SJSA1 (cell line): Measurements from ENCODE around the gene SCAPER. TPM values are rescaled to one million over a fixed set of nuclear protein-coding genes. Genes with fewer than 3 reads are reported as not detected.

ENCODE experiments used
- DNase-seq, 2 experiments: peaks; one replicate each; pipeline ENCODE4 v3.0.0-alpha.2; 2015 to 2020; ENCODE audit warnings: low spot score in 2 of 2, low read depth in 1 of 2
- H3K27ac ChIP-seq: fragments of 250-450 bp; sonication (Bioruptor Pico); 2 replicates; pipeline ENCODE4 v1.5.1; 2020; ENCODE audit warnings: mild to moderate bottlenecking, moderate library complexity
- H3K27me3 ChIP-seq: fragments of 250-450 bp; sonication (Bioruptor Pico); replicated peaks from 2 replicates; pipeline ENCODE4 v1.5.1; 2020; ENCODE audit warnings: mild to moderate bottlenecking, moderate library complexity
- H3K36me3 ChIP-seq: fragments of 250-450 bp; sonication (Bioruptor Pico); 2 replicates; pipeline ENCODE4 v1.5.1; 2020; ENCODE audit warnings: mild to moderate bottlenecking
- H3K4me1 ChIP-seq: fragments of 250-450 bp; sonication (Bioruptor Pico); replicated peaks from 2 replicates; pipeline ENCODE4 v1.6.1; 2021; ENCODE audit warnings: mild to moderate bottlenecking
- H3K4me3 ChIP-seq: fragments of 250-450 bp; sonication (Bioruptor Pico); 2 replicates; pipeline ENCODE4 v1.5.1; 2020; ENCODE audit warnings: mild to moderate bottlenecking
- H3K9me3 ChIP-seq: fragments of 250-450 bp; sonication (Bioruptor Pico); replicated peaks from 2 replicates; pipeline ENCODE4 v1.5.1; 2020; ENCODE audit warnings: mild to moderate bottlenecking
- total RNA-seq: library from RNA; depleted of rRNA; stranded (reverse); fragments of >200 nt; shearing (Covaris generic); gene quantifications from 2 replicates; pipeline ENCODE4 v1.2.3, GENCODE V29; 2014

SCAPER gene
- total RNA-seq, 1 experiment from 2014 or later, result 10.2 TPM

GRCh38 chr15:76384409-76384808, 520.7 kb downstream of the SCAPER start:
- Histone ChIP-seq H3K4me1 (peaks cover 7% of the 10 kb centered on the region), H3K4me3 (no peak overlapping the region)
- no peak for DNase-seq

DNA sequence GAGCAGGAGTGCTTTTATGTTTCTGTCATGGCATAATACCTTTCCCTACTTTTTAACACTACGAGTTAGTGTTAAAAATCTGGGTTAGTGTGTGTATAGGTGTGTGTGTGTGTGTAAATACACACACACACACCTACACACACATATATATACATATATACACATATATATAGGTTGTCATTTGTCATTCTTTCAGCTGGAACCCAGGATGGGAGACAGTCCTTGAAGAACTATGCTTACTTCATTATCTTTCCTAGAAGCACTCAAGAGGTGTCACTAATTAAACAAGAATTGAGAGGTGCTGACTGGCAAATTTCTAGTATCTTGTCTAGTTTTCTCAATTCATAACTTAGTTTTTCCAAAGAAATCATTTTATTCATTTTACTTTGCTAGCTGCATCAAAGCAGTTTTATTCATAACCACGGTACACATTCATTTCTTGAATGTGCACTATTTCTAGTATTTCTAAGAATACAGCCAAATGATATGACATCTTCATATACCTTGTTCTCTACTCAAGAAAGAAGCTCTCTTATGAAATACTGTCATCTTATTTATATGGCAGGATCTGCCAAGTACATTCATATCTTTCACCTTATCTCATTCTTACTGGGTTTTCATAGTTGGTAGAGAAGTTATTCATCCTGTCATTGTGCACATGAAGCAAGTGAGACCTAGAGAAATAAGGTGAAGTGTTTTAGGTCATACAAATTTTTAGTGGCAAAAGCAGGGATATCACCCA, 522.0 kb downstream of the SCAPER start:
- Histone ChIP-seq H3K27me3 (no peaks in the 10 kb centered on the region), H3K9me3 (no peaks in the 10 kb centered on the region), H3K4me3 (no peak overlapping the region), H3K36me3 (no peaks in the 10 kb centered on the region), H3K27ac (no peak overlapping the region), H3K4me1 (peaks cover 7% of the 10 kb centered on the region)
- DNase-seq, result no peak

More at GRCh38 chr15:76384409-76384808, 520.7 kb downstream of the SCAPER start:
- Histone ChIP-seq H3K27ac (no peak overlapping the region), H3K27me3 (no peaks in the 10 kb centered on the region), H3K36me3 (no peaks in the 10 kb centered on the region), H3K9me3 (no peaks in the 10 kb centered on the region)

DNA sequence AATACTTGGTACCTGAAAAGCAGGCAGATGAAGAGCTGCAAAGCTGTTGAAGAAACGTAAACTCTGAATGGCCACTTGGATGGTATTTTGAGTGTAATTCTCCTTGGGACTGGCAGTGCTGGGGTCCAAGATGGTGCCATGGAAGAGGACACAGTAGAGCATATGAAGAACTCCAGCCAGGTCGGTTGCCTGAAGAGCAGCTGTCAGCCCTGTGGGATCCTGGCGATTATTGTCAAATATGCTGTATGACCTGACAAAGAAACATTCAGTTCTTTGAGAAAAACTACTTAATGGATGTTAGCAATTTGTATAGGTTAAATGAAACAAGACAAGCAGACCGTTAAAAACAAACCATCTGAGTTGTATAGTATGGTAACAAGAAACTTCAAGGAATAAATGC, 523.8 kb downstream of the SCAPER start:
- H3K4me1 ChIP-seq, result peaks cover 7% of the 10 kb centered on the region
- no peak overlapping the region for H3K4me3 ChIP-seq
- no peaks in the 10 kb centered on the region for H3K9me3 ChIP-seq
- no peaks in the 10 kb centered on the region for H3K27me3 ChIP-seq
- no peaks in the 10 kb centered on the region for H3K36me3 ChIP-seq
- DNase-seq, result no peak
- no peak overlapping the region for H3K27ac ChIP-seq

DNA sequence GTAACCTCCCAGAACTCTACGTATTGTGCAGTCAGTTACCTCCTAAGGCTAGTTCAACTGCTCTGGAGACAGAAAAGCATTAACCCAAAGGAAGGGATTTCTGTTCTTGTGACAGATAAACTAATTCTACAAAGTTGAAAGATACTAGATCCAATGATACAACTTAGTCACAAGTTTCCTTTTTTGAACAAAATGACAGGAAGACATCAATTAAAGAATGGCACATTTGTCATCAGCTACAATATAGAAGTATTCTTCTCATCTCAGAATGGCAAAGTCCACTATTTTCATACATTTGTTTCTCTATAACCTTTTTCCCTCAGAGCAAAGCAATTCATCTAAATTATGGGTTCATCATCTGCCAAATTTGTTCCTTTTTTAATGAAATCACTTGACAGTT, 524.9 kb downstream of the SCAPER start:
- Histone ChIP-seq H3K27ac (no peak overlapping the region), H3K4me1 (peaks cover 7% of the 10 kb centered on the region)
- DNase-seq, result peak in 1 of 2 experiments; percentile 5

GRCh38 chr15:76378691-76379090, 526.4 kb downstream of the SCAPER start:
- H3K27ac ChIP-seq, result no peak overlapping the region
- no peaks in the 10 kb centered on the region for H3K27me3 ChIP-seq
- no peak overlapping the region for H3K4me3 ChIP-seq
- peaks cover 7% of the 10 kb centered on the region for H3K4me1 ChIP-seq
- no peaks in the 10 kb centered on the region for H3K9me3 ChIP-seq
- H3K36me3 ChIP-seq, result no peaks in the 10 kb centered on the region
- no peak for DNase-seq

More for the DNA sequence above, 524.9 kb downstream of the SCAPER start:
- H3K27me3 ChIP-seq, result no peaks in the 10 kb centered on the region
- no peak overlapping the region for H3K4me3 ChIP-seq
- H3K36me3 ChIP-seq, result no peaks in the 10 kb centered on the region
- no peaks in the 10 kb centered on the region for H3K9me3 ChIP-seq

GRCh38 chr15:76377751-76378150, 527.4 kb downstream of the SCAPER start:
- H3K9me3 ChIP-seq, result no peaks in the 10 kb centered on the region
- H3K36me3 ChIP-seq, result no peaks in the 10 kb centered on the region
- no peaks in the 10 kb centered on the region for H3K27me3 ChIP-seq
- peaks cover 7% of the 10 kb centered on the region for H3K4me1 ChIP-seq
- DNase-seq, result no peak
- H3K4me3 ChIP-seq, result no peak overlapping the region
- no peak overlapping the region for H3K27ac ChIP-seq

- peaks cover 7% of the 10 kb centered on the region for H3K4me1 ChIP-seq
- no peak overlapping the region for H3K27ac ChIP-seq
- no peak overlapping the region for H3K4me3 ChIP-seq
- H3K27me3 ChIP-seq, result no peaks in the 10 kb centered on the region
- no peaks in the 10 kb centered on the region for H3K36me3 ChIP-seq
- H3K9me3 ChIP-seq, result no peaks in the 10 kb centered on the region
- DNase-seq, result no peak
These were observed 527.9 kb downstream of the SCAPER start for GRCh38 chr15:76377217-76377616.

DNA sequence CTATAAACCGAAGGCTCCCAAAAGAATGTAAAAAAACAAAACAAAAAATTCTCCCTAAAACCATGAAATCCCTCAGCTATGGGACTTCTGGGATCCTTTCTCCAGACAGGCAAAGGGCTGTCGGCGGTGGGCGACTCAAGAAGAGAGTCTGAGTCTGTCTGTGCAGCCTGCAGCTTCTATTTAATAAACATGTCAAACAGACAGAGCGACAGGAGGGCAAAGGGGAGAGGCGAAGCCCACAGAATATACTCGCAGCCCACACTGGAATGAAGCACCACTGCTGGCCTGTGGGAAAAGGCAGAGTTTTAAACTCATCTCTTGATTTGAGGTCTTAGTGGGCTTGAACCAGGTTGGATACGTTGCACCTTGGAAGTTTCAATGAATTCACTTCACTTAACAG, 528.3 kb downstream of the SCAPER start:
- H3K27me3 ChIP-seq, result no peaks in the 10 kb centered on the region
- H3K4me1 ChIP-seq, result peaks cover 7% of the 10 kb centered on the region
- H3K27ac ChIP-seq, result no peak overlapping the region
- DNase-seq, result no peak
- H3K36me3 ChIP-seq, result no peaks in the 10 kb centered on the region
- no peaks in the 10 kb centered on the region for H3K9me3 ChIP-seq
- H3K4me3 ChIP-seq, result no peak overlapping the region

DNA sequence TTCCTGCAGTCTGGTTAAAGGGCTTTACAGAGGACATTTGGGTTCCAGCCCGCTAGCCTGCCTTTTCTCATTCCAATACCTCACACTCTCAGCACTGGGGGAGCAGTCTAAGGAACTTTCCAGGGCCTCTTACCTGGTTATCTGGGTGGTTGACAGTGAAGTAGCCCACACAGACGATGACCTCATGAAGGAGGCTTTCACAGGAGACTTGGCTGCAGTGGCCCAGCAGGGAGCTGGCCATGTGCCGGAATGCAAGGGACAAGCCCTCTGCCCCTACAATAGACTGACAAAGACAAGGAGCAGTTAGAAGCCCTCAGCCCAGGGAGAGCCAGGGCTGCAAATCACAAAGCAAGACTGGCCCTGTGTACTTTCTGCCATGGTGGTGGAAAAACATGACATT, 529.1 kb downstream of the SCAPER start:
- H3K4me1 ChIP-seq, result peaks cover 7% of the 10 kb centered on the region
- H3K27ac ChIP-seq, result no peak overlapping the region
- H3K27me3 ChIP-seq, result no peaks in the 10 kb centered on the region
- no peaks in the 10 kb centered on the region for H3K36me3 ChIP-seq
- no peak overlapping the region for H3K4me3 ChIP-seq
- DNase-seq, result no peak
- no peaks in the 10 kb centered on the region for H3K9me3 ChIP-seq

DNA sequence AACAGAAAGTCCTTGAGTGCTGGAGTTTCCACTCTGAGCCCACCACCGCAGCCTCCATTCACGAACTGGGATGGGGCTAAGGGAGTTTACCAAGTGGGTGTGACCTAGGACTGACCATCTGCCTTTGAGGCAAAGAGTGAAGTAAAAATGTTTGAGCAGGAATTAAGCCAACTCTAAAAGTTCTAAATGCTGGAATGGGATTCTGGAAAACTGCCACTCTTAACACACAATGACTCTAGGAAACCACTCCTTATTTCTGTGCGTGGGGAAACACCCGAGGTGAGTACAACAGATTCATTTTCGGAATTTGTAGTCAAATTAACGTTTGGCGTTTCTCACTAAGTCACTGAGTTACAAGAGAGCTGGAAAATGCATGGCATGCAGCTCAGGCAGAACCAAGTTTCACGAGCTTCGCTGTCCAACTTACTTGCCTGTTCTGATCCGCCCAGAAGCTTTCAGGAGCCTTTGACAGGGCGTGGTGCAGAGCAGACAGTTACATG, 537.0 kb downstream of the SCAPER start:
- DNase-seq, result no peak
- H3K4me3 ChIP-seq, result no peak overlapping the region
- H3K9me3 ChIP-seq, result no peaks in the 10 kb centered on the region
- H3K4me1 ChIP-seq, result no peaks in the 10 kb centered on the region
- no peaks in the 10 kb centered on the region for H3K27me3 ChIP-seq
- H3K36me3 ChIP-seq, result no peaks in the 10 kb centered on the region
- no peak overlapping the region for H3K27ac ChIP-seq

- Histone ChIP-seq H3K36me3 (no peaks in the 10 kb centered on the region), H3K27me3 (no peaks in the 10 kb centered on the region), H3K9me3 (no peaks in the 10 kb centered on the region), H3K27ac (no peak overlapping the region), H3K4me3 (no peak overlapping the region), H3K4me1 (no peaks in the 10 kb centered on the region)
- DNase-seq, result no peak
These were observed 538.4 kb downstream of the SCAPER start for GRCh38 chr15:76366714-76367113.

GRCh38 chr15:76363251-76363650, 541.9 kb downstream of the SCAPER start:
- Histone ChIP-seq H3K27ac (no peak overlapping the region), H3K27me3 (no peaks in the 10 kb centered on the region), H3K4me1 (no peaks in the 10 kb centered on the region), H3K9me3 (no peaks in the 10 kb centered on the region), H3K4me3 (no peak overlapping the region), H3K36me3 (no peaks in the 10 kb centered on the region)
- no peak for DNase-seq

DNA sequence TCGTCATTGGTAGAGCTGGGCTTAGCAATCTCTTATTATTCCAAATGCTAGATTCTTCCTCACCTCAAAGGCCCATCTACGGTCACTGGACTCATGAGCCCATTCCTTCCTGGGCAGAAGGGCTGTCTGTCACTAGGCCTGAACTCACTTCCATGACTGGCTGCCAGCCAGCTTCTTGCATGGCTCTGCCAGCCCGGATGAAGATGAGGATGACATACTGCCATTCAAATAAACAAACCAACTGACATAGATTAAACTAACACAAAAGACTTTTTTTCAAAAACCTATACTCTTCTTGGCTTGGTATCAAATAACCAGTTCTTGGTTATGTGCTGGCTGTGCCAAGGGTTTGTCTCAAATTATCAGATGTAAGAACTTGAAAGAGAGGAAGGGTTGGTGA, 544.7 kb downstream of the SCAPER start:
- DNase-seq, result no peak
- H3K4me3 ChIP-seq, result no peak overlapping the region

GRCh38 chr15:76359152-76359551, 546.0 kb downstream of the SCAPER start:
- Histone ChIP-seq H3K27me3 (no peaks in the 10 kb centered on the region), H3K4me1 (no peaks in the 10 kb centered on the region), H3K36me3 (no peaks in the 10 kb centered on the region), H3K9me3 (no peaks in the 10 kb centered on the region), H3K27ac (no peak overlapping the region), H3K4me3 (no peak overlapping the region)
- DNase-seq, result no peak

More for the DNA sequence above, 544.7 kb downstream of the SCAPER start:
- no peaks in the 10 kb centered on the region for H3K9me3 ChIP-seq
- no peaks in the 10 kb centered on the region for H3K27me3 ChIP-seq
- no peaks in the 10 kb centered on the region for H3K36me3 ChIP-seq
- no peaks in the 10 kb centered on the region for H3K4me1 ChIP-seq
- H3K27ac ChIP-seq, result no peak overlapping the region

GRCh38 chr15:76358453-76358852, 546.7 kb downstream of the SCAPER start:
- Histone ChIP-seq H3K27me3 (no peaks in the 10 kb centered on the region), H3K4me1 (no peaks in the 10 kb centered on the region), H3K9me3 (no peaks in the 10 kb centered on the region), H3K36me3 (no peaks in the 10 kb centered on the region), H3K4me3 (no peak overlapping the region), H3K27ac (no peak overlapping the region)
- no peak for DNase-seq
